GM13977 (cell line): Measurements from ENCODE around the gene SAP30BP.

Source experiments
- DNase-seq: peaks from one replicate; pipeline ENCODE4 v3.0.0; 2012; ENCODE audit warnings: low spot score
- in situ Hi-C: fragments of 300-500 bp; cut with MboI; formaldehyde crosslinking; loops from one replicate; pipeline ENCODE4 v1.12.0; 2022; ENCODE audit warnings: low sequenced_read_pairs, low pct_unique_long_range_greater_than_20kb, mixed read lengths, inconsistent platforms; ENCODE audit not compliant: unreplicated experiment
- TF ChIP-seq, protein P1 (sequence below): IDR thresholded peaks from 2 replicates; pipeline ENCODE4 v1.5.1; 2012; ENCODE audit warnings: mild to moderate bottlenecking, control low read depth; ENCODE audit not compliant: insufficient read depth; ENCODE audit errors: extremely low read depth, missing control alignments

The SAP30BP gene

DNA sequence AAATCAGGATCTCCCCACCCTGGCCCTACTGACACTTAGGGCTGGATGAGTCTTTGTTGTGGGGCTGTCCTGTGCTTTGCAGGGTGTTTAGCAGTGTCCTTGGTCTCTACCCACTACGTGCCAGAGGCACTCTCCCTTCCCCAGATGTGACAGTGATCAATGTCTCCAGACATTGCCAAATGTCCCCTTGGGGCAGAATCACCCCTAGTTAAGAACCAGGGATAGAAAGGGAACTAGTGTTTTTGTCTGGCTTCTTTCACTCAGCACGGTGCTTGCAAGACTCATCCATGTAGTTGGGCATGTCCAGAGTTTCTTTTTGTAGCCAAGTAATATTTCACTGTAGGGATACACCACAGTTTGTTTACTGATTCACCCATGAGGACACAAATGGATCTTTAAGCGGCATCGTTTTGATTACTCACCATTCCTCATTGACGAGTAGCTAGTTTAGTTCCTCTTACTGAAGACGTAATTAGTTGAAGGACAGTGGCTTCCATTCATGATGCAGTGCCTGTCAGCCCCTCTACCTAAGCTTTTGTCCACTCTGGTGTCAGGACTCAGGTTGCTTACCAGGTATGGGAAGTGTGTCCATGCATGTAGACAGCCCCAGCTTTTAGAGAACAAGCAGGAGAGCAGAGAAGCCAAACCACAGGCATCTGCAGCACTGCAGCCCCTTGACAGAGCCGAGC lies 28.1 kb downstream of the SAP30BP start:
- DNase-seq, result no peak
- TF ChIP-seq, protein P1, sequence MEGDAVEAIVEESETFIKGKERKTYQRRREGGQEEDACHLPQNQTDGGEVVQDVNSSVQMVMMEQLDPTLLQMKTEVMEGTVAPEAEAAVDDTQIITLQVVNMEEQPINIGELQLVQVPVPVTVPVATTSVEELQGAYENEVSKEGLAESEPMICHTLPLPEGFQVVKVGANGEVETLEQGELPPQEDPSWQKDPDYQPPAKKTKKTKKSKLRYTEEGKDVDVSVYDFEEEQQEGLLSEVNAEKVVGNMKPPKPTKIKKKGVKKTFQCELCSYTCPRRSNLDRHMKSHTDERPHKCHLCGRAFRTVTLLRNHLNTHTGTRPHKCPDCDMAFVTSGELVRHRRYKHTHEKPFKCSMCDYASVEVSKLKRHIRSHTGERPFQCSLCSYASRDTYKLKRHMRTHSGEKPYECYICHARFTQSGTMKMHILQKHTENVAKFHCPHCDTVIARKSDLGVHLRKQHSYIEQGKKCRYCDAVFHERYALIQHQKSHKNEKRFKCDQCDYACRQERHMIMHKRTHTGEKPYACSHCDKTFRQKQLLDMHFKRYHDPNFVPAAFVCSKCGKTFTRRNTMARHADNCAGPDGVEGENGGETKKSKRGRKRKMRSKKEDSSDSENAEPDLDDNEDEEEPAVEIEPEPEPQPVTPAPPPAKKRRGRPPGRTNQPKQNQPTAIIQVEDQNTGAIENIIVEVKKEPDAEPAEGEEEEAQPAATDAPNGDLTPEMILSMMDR, result no peak
- in situ Hi-C loops, result no loop called here

DNA sequence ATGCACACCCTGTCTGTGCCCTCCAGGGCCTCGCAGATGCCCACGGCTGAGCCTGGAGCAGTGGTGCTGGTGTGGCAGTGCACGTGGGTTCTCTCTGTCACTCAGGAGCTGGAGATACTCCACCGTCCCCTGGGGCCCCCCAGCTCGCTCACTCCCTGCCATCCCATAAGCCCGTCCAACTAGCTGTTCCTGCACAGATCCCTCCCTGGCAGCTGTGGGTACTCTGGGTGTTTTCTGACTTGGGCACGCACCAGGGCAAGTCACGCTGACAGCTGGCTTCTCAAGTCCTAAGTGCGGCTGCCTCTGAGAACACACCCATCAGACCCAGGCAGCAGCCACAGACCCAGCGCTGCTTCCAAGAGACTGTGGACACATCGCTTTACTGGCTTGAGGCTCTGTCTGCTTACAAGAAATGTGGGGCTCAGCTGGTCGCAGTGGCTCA lies 28.7 kb downstream of the SAP30BP start:
- DNase-seq, result no peak
- TF ChIP-seq, protein P1, result no peak
- in situ Hi-C loops, result no loop called here

DNA sequence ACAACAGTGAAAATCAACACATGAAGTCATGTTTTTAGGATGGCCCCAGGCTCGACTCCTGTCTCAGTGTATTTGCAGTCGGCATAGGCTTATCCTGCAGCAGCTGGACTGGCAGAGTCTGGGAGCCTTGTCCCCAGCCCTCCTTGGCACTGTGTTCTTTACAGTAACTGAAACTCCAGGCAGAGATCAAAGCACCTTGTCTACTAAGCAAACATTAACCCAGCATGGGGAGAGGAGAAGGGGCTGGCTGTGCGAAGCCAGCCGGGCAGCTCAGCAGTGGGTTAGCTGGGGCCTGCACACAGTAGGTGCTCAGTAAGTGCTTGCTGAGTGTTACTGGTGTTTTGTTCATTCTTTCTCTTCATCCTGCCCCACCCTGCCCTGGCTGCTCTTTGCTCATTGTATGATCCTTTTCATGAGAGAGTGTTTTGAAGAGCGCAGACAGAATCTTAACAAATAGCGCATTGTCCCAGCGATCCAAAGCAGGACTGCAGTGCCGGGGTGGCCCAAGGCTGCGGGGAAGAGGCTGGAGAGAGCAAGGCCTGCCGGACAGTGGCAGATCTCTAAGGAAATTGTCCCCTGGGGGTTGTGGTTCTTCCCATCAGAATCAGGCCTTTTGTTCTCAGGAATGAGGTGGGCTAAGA lies 30.6 kb downstream of the SAP30BP start:
- in situ Hi-C loops, result no loop called here
- TF ChIP-seq, protein P1, result no peak

DNA sequence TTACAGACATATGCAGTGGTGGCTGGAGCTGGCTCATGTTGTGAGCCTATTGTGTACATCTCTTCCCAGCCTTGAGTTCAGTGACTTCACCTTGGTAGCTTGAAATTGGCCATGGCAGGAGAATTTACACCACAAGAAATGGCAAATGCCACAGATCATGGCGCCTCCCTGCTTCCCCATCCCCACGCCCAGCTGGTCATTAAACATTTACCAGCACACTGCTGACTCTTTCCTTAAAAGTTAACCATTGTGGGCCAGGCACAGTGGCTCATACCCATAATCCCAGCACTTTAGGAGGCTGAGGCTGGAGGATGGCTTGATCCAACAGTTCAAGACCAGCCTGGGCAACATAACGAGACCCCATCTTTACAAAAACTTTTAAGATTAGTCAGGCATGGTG lies 31.5 kb downstream of the SAP30BP start:
- TF ChIP-seq, protein P1, result no peak
- no peak for DNase-seq
- in situ Hi-C loops, result no loop called here

More for the DNA sequence above, 30.6 kb downstream of the SAP30BP start:
- DNase-seq, result no peak

DNA sequence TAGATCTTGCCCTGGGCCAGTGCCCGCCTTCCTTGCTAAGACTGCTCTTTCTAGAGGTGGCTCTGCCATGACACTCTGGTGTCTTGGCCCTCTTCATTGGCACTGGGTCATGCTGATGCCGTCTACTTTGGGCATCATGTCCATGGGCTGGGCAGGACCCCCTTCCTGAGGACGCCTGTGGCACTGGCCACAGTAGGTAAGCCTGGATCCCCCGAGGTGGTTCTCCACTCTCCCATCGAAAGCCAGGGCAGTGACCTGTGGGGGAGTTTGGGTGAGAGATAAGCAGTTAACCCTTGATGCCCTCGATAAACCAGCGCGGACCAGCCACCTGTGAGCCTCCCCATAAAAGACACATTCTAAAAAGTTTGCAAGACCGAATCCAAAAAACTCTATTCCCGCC lies 34.1 kb downstream of the SAP30BP start:
- in situ Hi-C loops, result no loop called here
- TF ChIP-seq, protein P1, result no peak
- DNase-seq, result no peak

DNA sequence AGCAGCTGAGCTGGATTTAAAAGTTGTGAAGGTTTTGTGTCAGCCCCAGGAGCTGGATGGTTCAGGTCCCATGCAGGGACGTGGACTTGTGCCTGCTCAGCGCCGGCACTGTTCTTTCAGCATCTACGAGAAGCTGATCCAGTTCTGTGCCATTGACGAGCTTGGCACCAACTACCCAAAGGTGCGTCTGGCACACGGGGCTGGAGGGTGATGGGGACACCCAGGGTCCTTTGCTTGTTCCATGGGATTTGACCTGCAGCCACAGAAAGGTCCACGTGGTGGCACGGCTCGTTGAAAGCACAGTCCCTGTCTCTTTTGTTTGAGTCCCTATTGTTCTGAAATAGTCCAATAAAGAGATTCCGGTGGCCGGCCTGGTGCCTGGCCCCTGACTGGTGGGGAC lies 36.1 kb downstream of the SAP30BP start:
- TF ChIP-seq, protein P1, result no peak
- in situ Hi-C loops, result no loop called here

More for the DNA sequence above, 36.1 kb downstream of the SAP30BP start:
- DNase-seq, result no peak
